Stomach smooth muscle (tissue), 2 donors: Measurements from ENCODE around the gene SORCS3.

Experiments used
- H3K27ac ChIP-seq: one replicate; pipeline ENCODE4 v1.7.0; 2013; ENCODE audit warnings: mild to moderate bottlenecking, low read length, inconsistent platforms
- H3K27me3 ChIP-seq, 2 donors: one replicate each; pipeline ENCODE4 v1.7.0; 2013; ENCODE audit warnings: low read length in 2 of 2; ENCODE audit not compliant: insufficient read depth in 2 of 2, control insufficient read depth in 1 of 2
- H3K36me3 ChIP-seq, 2 donors: one replicate each; pipeline ENCODE4 v1.7.0; 2013; ENCODE audit warnings: low read length in 2 of 2; ENCODE audit not compliant: control insufficient read depth in 2 of 2, insufficient read depth in 2 of 2
- H3K4me1 ChIP-seq: one replicate; pipeline ENCODE4 v1.7.0; 2013; ENCODE audit warnings: low read length; ENCODE audit not compliant: control insufficient read depth, insufficient read depth
- H3K4me3 ChIP-seq, 2 donors: one replicate each; pipeline ENCODE4 v1.7.0; 2013; ENCODE audit warnings: low read length in 2 of 2
- H3K9ac ChIP-seq, 2 donors: one replicate each; pipeline ENCODE4 v1.7.0; 2013; ENCODE audit warnings: low read length in 2 of 2, mild to moderate bottlenecking in 1 of 2
- H3K9me3 ChIP-seq, 2 donors: one replicate each; pipeline ENCODE4 v1.7.0; 2013; ENCODE audit warnings: low read length in 2 of 2; ENCODE audit not compliant: control insufficient read depth in 2 of 2
- donor health status: healthy.
- donor health status: Pancreatic carcinoma.

The SORCS3 gene

DNA sequence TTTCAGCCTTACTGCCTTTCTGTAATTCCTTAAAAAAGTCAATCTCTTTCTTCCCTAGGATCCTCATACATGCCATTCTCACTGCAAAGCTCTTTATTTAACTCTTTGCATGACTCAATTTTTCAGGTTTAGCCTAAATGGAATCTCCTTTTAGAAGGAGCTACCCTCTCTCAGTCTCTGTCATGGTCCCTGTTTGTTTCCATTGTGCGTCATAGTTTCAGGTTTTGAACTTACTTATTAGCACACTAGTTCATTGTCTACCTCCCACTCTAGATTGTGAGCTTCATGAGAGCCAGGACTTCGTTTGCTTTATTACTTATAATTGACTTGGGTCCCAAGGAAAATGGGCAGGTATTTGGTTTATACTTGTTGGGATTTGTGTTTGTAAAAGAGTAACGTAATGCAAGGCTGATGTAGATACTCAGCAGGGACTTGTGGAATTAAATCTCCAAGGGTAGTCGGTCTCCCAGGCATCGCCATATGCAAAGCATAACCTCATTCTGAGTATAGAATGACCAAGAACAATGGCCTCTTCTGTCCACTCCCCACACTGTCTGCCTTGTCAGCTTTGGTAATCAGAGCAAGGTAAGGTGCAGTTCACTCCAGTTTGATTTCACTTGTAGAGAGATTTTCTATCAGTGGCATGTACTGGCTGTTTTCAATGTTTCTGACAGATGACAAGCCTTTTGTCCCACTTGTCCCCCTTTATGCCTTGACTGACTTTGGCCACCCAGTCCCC, 252.0 kb downstream of the SORCS3 start:
- H3K9me3 ChIP-seq, result peaks cover 6% of the 10 kb centered on the region in 2 donors
- H3K27me3 ChIP-seq, result no peaks in the 10 kb centered on the region
- H3K27ac ChIP-seq, result no peak overlapping the region
- no peaks in the 10 kb centered on the region for H3K4me1 ChIP-seq
- no peak overlapping the region for H3K9ac ChIP-seq
- no peak overlapping the region for H3K4me3 ChIP-seq
- no peaks in the 10 kb centered on the region for H3K36me3 ChIP-seq

- Histone ChIP-seq H3K9ac (no peak overlapping the region), H3K27me3 (no peaks in the 10 kb centered on the region), H3K9me3 (peaks cover 4 to 6% of the 10 kb centered on the region in 2 donors), H3K27ac (no peak overlapping the region), H3K4me3 (no peak overlapping the region), H3K36me3 (no peaks in the 10 kb centered on the region), H3K4me1 (no peaks in the 10 kb centered on the region)
Observed at GRCh38 chr10:104893701-104894100, 252.6 kb downstream of the SORCS3 start.

DNA sequence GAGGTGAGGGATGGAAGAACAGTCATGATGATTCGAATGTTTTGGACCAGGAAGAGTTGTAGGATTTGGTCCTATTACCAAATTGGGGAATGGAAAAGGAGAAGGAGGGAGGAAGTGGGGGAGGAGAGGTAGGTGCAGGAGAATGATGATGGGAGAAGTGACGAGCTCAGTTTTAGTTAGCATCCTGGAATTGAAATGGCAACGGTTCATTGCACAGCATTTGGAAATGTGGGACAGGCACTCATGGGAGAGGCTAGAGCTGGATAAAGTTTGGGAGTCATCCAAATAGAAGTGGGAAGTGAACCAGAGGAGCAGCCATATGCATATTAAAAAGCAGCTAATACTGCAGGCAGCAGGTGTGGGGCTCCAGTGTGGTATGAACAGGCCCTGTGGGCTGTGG, 253.6 kb downstream of the SORCS3 start:
- Histone ChIP-seq H3K27me3 (no peaks in the 10 kb centered on the region), H3K4me3 (no peak overlapping the region), H3K9ac (no peak overlapping the region), H3K27ac (no peak overlapping the region), H3K36me3 (no peaks in the 10 kb centered on the region), H3K4me1 (no peaks in the 10 kb centered on the region), H3K9me3 (peaks cover 3 to 6% of the 10 kb centered on the region in 2 donors)

DNA sequence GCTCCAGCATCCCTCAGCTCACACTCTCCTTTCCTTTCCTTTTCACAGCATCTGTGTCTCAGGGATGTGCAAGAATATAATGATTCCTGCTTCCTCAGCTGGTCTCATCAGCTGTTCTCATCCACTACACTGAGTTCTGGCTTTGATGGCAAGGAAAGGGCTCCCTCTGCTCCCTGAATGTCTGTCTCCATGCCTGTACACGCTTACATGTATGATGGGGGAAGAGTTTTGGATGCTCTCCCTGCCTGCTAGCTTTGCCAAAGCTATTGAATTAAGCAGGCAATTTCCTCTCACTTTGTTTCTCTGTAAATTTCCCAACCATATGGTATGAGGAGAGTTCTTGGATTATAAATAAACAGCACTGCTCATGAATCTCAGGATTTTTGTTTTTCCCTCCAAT, 254.5 kb downstream of the SORCS3 start:
- H3K4me1 ChIP-seq, result no peaks in the 10 kb centered on the region
- H3K27ac ChIP-seq, result no peak overlapping the region
- H3K27me3 ChIP-seq, result no peaks in the 10 kb centered on the region
- no peaks in the 10 kb centered on the region for H3K36me3 ChIP-seq
- peaks cover 0 to 6% of the 10 kb centered on the region in 2 donors for H3K9me3 ChIP-seq
- no peak overlapping the region for H3K9ac ChIP-seq
- H3K4me3 ChIP-seq, result no peak overlapping the region

DNA sequence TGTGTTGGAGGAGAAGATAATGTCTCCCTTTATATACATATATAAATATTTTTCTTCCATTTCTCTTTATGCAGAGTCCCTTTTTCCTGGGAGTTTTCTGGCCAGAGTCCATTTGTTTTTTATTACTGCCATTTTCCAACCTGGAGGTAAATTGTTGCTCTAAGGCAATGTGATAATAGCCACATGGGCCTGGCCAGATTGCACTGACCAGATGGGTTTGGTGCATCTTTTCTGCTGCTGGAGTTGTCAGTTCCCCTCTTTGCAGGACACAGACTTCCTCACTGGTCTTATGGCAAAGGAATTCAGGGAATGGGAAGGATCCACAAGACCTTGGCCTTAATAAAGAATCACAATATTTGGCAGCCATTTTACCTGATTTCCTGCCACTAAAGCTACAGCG, 254.9 kb downstream of the SORCS3 start:
- Histone ChIP-seq H3K9ac (no peak overlapping the region), H3K27ac (no peak overlapping the region), H3K4me1 (no peaks in the 10 kb centered on the region), H3K36me3 (no peaks in the 10 kb centered on the region), H3K4me3 (no peak overlapping the region), H3K9me3 (peaks cover 0 to 6% of the 10 kb centered on the region in 2 donors), H3K27me3 (no peaks in the 10 kb centered on the region)

DNA sequence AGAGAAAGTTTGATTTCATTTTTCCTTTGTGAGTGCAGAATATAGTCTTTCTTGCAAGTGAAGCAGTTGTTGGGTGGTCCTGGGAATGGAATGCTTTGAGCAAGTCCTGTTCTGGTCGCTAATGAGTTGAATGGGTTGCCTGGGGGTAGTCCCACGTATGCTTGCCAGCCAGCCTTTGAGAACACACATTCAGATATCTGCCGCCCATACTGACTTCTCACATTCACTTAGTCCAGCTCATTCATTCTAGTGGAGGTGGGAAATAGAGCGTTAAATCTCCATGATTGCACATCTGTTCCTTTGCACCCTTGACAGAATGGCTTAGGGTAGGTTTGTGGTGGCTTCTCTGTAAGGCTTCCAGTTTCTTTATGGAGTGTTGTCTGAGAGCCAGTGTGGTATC, 256.6 kb downstream of the SORCS3 start:
- Histone ChIP-seq H3K27ac (no peak overlapping the region), H3K4me3 (no peak overlapping the region), H3K36me3 (no peaks in the 10 kb centered on the region), H3K9me3 (peaks cover 0 to 3% of the 10 kb centered on the region in 2 donors), H3K27me3 (peaks cover 0 to 4% of the 10 kb centered on the region in 2 donors), H3K4me1 (no peaks in the 10 kb centered on the region), H3K9ac (no peak overlapping the region)

- H3K27me3 ChIP-seq, result peaks cover 0 to 4% of the 10 kb centered on the region in 2 donors
- H3K36me3 ChIP-seq, result no peaks in the 10 kb centered on the region
- no peak overlapping the region for H3K27ac ChIP-seq
- H3K4me3 ChIP-seq, result no peak overlapping the region
- no peaks in the 10 kb centered on the region for H3K4me1 ChIP-seq
- H3K9ac ChIP-seq, result no peak overlapping the region
- H3K9me3 ChIP-seq, result no peaks in the 10 kb centered on the region
Observed at GRCh38 chr10:104899779-104900178, 258.7 kb downstream of the SORCS3 start.

DNA sequence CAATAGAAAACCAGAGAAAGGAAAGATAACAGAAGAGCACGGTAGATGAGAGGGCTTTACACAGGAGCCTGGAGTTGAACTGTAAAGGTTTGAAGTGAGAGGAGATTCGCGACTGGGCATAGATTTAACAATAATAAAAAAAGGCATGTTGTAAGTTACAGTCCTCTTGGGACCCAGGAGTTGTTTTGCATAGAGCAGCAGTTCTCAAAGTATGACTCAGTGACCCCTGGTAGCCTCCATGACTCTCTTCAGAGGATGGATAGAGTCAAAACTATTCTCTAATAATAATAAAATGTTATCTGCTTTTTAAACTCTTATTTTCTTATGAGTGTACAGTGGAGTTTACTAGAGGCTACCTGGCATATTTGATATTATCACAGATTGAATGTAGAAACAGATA, 262.3 kb downstream of the SORCS3 start:
- H3K4me3 ChIP-seq, result no peak overlapping the region
- peaks cover 0 to 6% of the 10 kb centered on the region in 2 donors for H3K27me3 ChIP-seq
- H3K36me3 ChIP-seq, result no peaks in the 10 kb centered on the region
- H3K9me3 ChIP-seq, result no peaks in the 10 kb centered on the region
- no peaks in the 10 kb centered on the region for H3K4me1 ChIP-seq
- no peak overlapping the region for H3K27ac ChIP-seq
- no peak overlapping the region for H3K9ac ChIP-seq

GRCh38 chr10:104904753-104905323, 263.7 kb downstream of the SORCS3 start:
- Histone ChIP-seq H3K36me3 (no peaks in the 10 kb centered on the region), H3K4me3 (no peak overlapping the region), H3K27me3 (peaks cover 0 to 6% of the 10 kb centered on the region in 2 donors), H3K9ac (no peak overlapping the region), H3K4me1 (no peaks in the 10 kb centered on the region), H3K27ac (no peak overlapping the region), H3K9me3 (no peaks in the 10 kb centered on the region)

DNA sequence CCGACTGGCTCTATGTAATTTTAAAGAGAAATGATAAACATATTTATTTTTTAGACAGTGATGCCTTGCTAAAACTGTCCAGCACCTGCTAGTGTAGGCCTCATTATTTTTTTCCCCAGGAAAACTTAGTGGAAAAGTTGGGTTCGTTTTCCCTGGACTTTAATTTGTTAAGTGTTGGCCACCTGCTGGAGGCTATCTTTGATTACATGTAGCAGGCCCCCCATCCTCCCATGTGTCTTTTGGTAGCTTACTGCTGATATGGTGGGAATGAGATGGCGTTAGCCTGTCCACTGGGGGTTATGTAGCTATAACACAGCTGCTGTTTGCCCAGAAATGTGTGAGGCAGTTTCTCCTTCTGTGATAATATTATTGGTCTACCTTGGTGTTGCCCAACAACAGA, 265.0 kb downstream of the SORCS3 start:
- Histone ChIP-seq H3K4me3 (no peak overlapping the region), H3K9me3 (no peaks in the 10 kb centered on the region), H3K27ac (no peak overlapping the region), H3K4me1 (no peaks in the 10 kb centered on the region), H3K9ac (no peak overlapping the region), H3K27me3 (peaks cover 0 to 6% of the 10 kb centered on the region in 2 donors), H3K36me3 (no peaks in the 10 kb centered on the region)

DNA sequence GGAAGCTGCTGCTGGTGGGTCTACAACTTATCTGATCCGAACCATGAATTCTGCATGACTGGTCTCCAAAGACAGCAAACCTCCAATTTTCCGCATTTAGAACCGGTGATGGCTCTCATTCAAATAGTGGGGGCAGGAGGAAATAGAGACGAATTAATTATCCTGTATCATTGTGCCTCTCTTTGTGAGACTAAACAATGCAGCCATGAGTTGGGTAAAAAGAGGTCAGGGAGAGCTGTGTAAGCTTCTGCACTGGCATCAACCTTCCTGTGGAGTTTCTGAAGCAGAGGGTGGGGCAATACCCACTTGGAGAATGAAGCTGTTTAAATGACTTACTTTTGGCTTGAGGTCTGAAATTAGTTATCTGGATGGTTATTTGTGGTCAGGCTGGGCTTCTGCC, 266.4 kb downstream of the SORCS3 start:
- Histone ChIP-seq H3K4me3 (no peak overlapping the region), H3K36me3 (no peaks in the 10 kb centered on the region), H3K9me3 (no peaks in the 10 kb centered on the region), H3K27ac (no peak overlapping the region), H3K27me3 (peaks cover 0 to 2% of the 10 kb centered on the region in 2 donors), H3K4me1 (no peaks in the 10 kb centered on the region), H3K9ac (no peak overlapping the region)
